Mesenchymal stem cell (in vitro differentiated cells and primary cell): ENCODE results near the gene RETN.

Experiments
- DNase-seq: peaks from one replicate; pipeline ENCODE4 v3.0.0-alpha.2; 2013
- H2AFZ ChIP-seq: one replicate; pipeline ENCODE4 v1.6.1; 2013; ENCODE audit warnings: low read depth, mild to moderate bottlenecking, control low read depth, inconsistent platforms, low read length, moderate library complexity
- H2AK5ac ChIP-seq: 2 replicates; pipeline ENCODE4 v1.6.1; 2013; ENCODE audit warnings: low read length, moderate library complexity, mild to moderate bottlenecking, inconsistent platforms; ENCODE audit not compliant: severe bottlenecking
- H2BK120ac ChIP-seq: one replicate; pipeline ENCODE4 v1.6.1; 2013; ENCODE audit warnings: low read depth, mild to moderate bottlenecking, inconsistent platforms, low read length, moderate library complexity
- H2BK12ac ChIP-seq, 2 experiments: one replicate each; pipeline ENCODE4 v1.6.1; 2013; ENCODE audit warnings: inconsistent platforms in 2 of 2, low read length in 2 of 2, mild to moderate bottlenecking in 2 of 2, moderate library complexity in 2 of 2, control low read depth in 1 of 2
- H2BK15ac ChIP-seq: one replicate; pipeline ENCODE4 v1.6.1; 2013; ENCODE audit warnings: mild to moderate bottlenecking, low read depth, inconsistent platforms; ENCODE audit not compliant: poor library complexity, severe bottlenecking
- H2BK5ac ChIP-seq: 2 replicates; pipeline ENCODE4 v1.6.1; 2013; ENCODE audit warnings: low read depth, mild to moderate bottlenecking, low read length, control low read depth, inconsistent platforms; ENCODE audit not compliant: poor library complexity, severe bottlenecking
- H3K14ac ChIP-seq, 2 experiments: one replicate each; pipeline ENCODE4 v1.6.1; 2013; ENCODE audit warnings: inconsistent platforms in 2 of 2, low read length in 2 of 2, control low read depth in 1 of 2, mild to moderate bottlenecking in 1 of 2, moderate library complexity in 1 of 2
- H3K18ac ChIP-seq, 2 experiments: one replicate each; pipeline ENCODE4 v1.6.1; 2013; ENCODE audit warnings: inconsistent platforms in 2 of 2, low read length in 2 of 2, control low read depth in 1 of 2, low read depth in 1 of 2, mild to moderate bottlenecking in 1 of 2
- H3K23ac ChIP-seq, 2 experiments: one replicate each; pipeline ENCODE4 v1.6.1; 2013; ENCODE audit warnings: inconsistent platforms in 2 of 2, low read length in 2 of 2, mild to moderate bottlenecking in 2 of 2, moderate library complexity in 2 of 2, control low read depth in 1 of 2
- H3K27ac ChIP-seq: 2 replicates; pipeline ENCODE4 v1.5.1; 2013; ENCODE audit warnings: mild to moderate bottlenecking, moderate library complexity, low read length, control low read depth, inconsistent platforms; ENCODE audit not compliant: poor library complexity, severe bottlenecking
- H3K27me3 ChIP-seq, 2 experiments: 2 replicates each; pipeline versions ENCODE4 v1.6.1 to v1.7.0; 2013; ENCODE audit warnings: low read length in 2 of 2, mild to moderate bottlenecking in 2 of 2, moderate library complexity in 2 of 2, control low read depth in 1 of 2, inconsistent platforms in 1 of 2; ENCODE audit not compliant: control insufficient read depth in 1 of 2, insufficient read depth in 1 of 2
- H3K36me3 ChIP-seq, 2 experiments: 2 replicates each; pipeline versions ENCODE4 v1.6.1 to v1.7.0; 2013; ENCODE audit warnings: low read length in 2 of 2, control low read depth in 1 of 2, inconsistent platforms in 1 of 2, low read depth in 1 of 2, mild to moderate bottlenecking in 1 of 2; ENCODE audit not compliant: insufficient read depth in 2 of 2, control insufficient read depth in 1 of 2
- H3K4ac ChIP-seq, 2 experiments: one replicate each; pipeline ENCODE4 v1.6.1; 2013; ENCODE audit warnings: inconsistent platforms in 2 of 2, low read length in 2 of 2, mild to moderate bottlenecking in 2 of 2, moderate library complexity in 2 of 2, control low read depth in 1 of 2, low read depth in 1 of 2
- H3K4me1 ChIP-seq: 2 replicates; pipeline ENCODE4 v1.6.1; 2013; ENCODE audit warnings: low read depth, low read length, control low read depth; ENCODE audit not compliant: control insufficient read depth, insufficient read depth
- H3K4me2 ChIP-seq: 2 replicates; pipeline ENCODE4 v1.6.1; 2013; ENCODE audit warnings: low read length, mild to moderate bottlenecking, inconsistent platforms; ENCODE audit not compliant: poor library complexity, severe bottlenecking
- H3K4me3 ChIP-seq, 2 experiments: 2 replicates each; pipeline versions ENCODE4 v1.5.1 to v1.7.0; 2013; ENCODE audit warnings: low read length in 2 of 2, mild to moderate bottlenecking in 2 of 2, control low read depth in 1 of 2, low read depth in 1 of 2; ENCODE audit not compliant: insufficient read depth in 1 of 2
- H3K79me1 ChIP-seq: replicated peaks from 2 replicates; pipeline ENCODE4 v1.6.1; 2013; ENCODE audit warnings: mild to moderate bottlenecking, control low read depth, low read length, inconsistent platforms; ENCODE audit not compliant: poor library complexity, severe bottlenecking
- H3K9ac ChIP-seq: 2 replicates; pipeline ENCODE4 v1.7.0; 2013; ENCODE audit warnings: mild to moderate bottlenecking, low read length, moderate library complexity
- H3K9me3 ChIP-seq: 2 replicates; pipeline ENCODE4 v1.7.0; 2013; ENCODE audit warnings: mild to moderate bottlenecking, low read length; ENCODE audit not compliant: control insufficient read depth
- H4K8ac ChIP-seq: one replicate; pipeline ENCODE4 v1.6.1; 2013; ENCODE audit warnings: inconsistent platforms, mild to moderate bottlenecking, low read length, moderate library complexity
- H4K91ac ChIP-seq: one replicate; pipeline ENCODE4 v1.6.1; 2013; ENCODE audit warnings: mild to moderate bottlenecking, low read length, inconsistent platforms
- WGBS: methylation state at CpG from one replicate; pipeline ENCODE4 v1.1.7; 2013; ENCODE audit warnings: mixed read lengths; 5-methylcytosine and 5-hydroxymethylcytosine counted together

The RETN gene

DNA sequence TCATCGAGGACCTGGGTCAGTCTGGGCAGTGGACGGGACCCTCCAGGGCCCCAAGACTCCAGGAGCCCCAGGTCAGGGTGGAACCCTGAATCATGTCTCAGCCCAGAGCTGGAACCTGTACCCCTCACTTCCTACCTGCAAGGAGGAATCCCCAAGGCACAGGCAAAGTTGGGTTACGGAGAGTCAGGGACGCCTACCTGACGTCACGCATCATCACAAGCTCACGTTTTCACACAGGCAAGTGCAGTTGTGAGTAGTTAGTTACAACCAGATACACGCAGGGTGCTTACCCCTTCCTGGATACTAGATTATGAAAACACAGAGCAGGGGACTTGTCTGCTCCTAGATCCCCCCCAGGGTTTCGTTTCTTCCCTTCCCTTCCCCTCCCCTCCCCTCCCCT lies 1.9 kb downstream of the RETN start:
- no peak for DNase-seq
- H3K27ac ChIP-seq = no peak overlapping the region
- no peak overlapping the region for H3K4ac ChIP-seq
- no peak overlapping the region for H2BK120ac ChIP-seq
- no peak overlapping the region for H4K91ac ChIP-seq
- peaks cover 2% of the 10 kb centered on the region for H3K4me1 ChIP-seq
- no peak overlapping the region for H4K8ac ChIP-seq
- no peak overlapping the region for H3K4me2 ChIP-seq
- no peaks in the 10 kb centered on the region for H3K79me1 ChIP-seq
- H3K4me3 ChIP-seq = no peak overlapping the region
- H2AK5ac ChIP-seq = no peak overlapping the region
- H2BK12ac ChIP-seq = no peak overlapping the region
- WGBS = 48% methylated on average over 8 of the region's 9 CpGs
- no peak overlapping the region for H3K18ac ChIP-seq
- H3K14ac ChIP-seq = no peak overlapping the region
- no peaks in the 10 kb centered on the region for H3K36me3 ChIP-seq
- no peak overlapping the region for H3K9ac ChIP-seq
- H3K23ac ChIP-seq = no peak overlapping the region
- H2BK15ac ChIP-seq = no peak overlapping the region
- no peak overlapping the region for H2BK5ac ChIP-seq
- peaks cover 44 to 45% of the 10 kb centered on the region in 2 experiments for H3K27me3 ChIP-seq
- no peak overlapping the region for H2AFZ ChIP-seq
- peaks cover 5% of the 10 kb centered on the region for H3K9me3 ChIP-seq

DNA sequence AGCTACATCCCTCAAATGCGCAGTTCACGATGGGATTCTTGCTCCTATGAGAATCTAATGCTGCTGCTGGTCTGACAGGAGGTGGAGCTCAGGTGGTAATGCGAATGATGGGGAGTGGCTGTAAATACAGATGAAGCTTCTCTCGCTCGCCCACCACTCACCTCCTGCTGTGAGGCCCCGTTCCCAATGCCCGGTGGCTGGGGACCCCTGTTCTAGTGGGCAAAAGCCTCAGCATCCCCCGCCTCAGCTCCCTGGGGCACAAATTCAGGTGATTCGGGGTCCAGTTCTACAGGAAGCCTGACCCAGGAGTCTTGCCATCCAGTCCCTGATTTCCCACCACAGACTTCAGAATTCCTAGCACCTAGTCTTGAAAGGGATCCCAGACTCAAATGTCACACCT lies 3.7 kb downstream of the RETN start:
- H3K4me3 ChIP-seq = no peak overlapping the region
- no peak overlapping the region for H3K18ac ChIP-seq
- H3K79me1 ChIP-seq = no peaks in the 10 kb centered on the region
- no peak overlapping the region for H2AK5ac ChIP-seq
- DNase-seq = no peak
- H3K4me2 ChIP-seq = no peak overlapping the region
- H3K4ac ChIP-seq = no peak overlapping the region
- H3K27me3 ChIP-seq = peaks cover 49 to 52% of the 10 kb centered on the region in 2 experiments
- no peak overlapping the region for H3K27ac ChIP-seq
- H2BK5ac ChIP-seq = no peak overlapping the region
- no peak overlapping the region for H4K8ac ChIP-seq
- H3K4me1 ChIP-seq = peaks cover 2% of the 10 kb centered on the region
- H2BK12ac ChIP-seq = no peak overlapping the region
- no peak overlapping the region for H2BK15ac ChIP-seq
- 57% methylated on average over 9 of the region's 9 CpGs for WGBS
- H3K36me3 ChIP-seq = no peaks in the 10 kb centered on the region
- no peak overlapping the region for H3K23ac ChIP-seq
- H3K9ac ChIP-seq = no peak overlapping the region
- H2BK120ac ChIP-seq = no peak overlapping the region
- H3K14ac ChIP-seq = no peak overlapping the region
- H2AFZ ChIP-seq = no peak overlapping the region
- peaks cover 5% of the 10 kb centered on the region for H3K9me3 ChIP-seq
- H4K91ac ChIP-seq = no peak overlapping the region

- Histone ChIP-seq H3K36me3 (no peaks in the 10 kb centered on the region), H2AK5ac (no peak overlapping the region)
- WGBS = 55% methylated on average over 16 of the region's 21 CpGs
Observed at GRCh38 chr19:7674010-7675005, 5.5 kb downstream of the RETN start.

GRCh38 chr19:7676376-7676775 lies 7.5 kb downstream of the RETN start:
- Histone ChIP-seq H2BK15ac (no peak overlapping the region), H3K27ac (no peak overlapping the region), H2BK12ac (no peak overlapping the region), H4K8ac (no peak overlapping the region), H2BK5ac (no peak overlapping the region), H3K4me3 (no peak overlapping the region), H3K4ac (no peak overlapping the region), H3K9me3 (peaks cover 5% of the 10 kb centered on the region), H3K9ac (no peak overlapping the region), H3K23ac (no peak overlapping the region), H3K27me3 (peaks cover 37 to 51% of the 10 kb centered on the region in 2 experiments), H4K91ac (no peak overlapping the region), H3K14ac (no peak overlapping the region), H3K4me2 (no peak overlapping the region), H3K18ac (no peak overlapping the region), H3K36me3 (no peaks in the 10 kb centered on the region), H3K4me1 (peaks cover 5% of the 10 kb centered on the region), H2BK120ac (no peak overlapping the region), H2AFZ (no peak overlapping the region), H3K79me1 (peaks cover 6% of the 10 kb centered on the region), H2AK5ac (no peak overlapping the region)
- DNase-seq = no peak
- 65% methylated on average over 5 of the region's 7 CpGs for WGBS

More at GRCh38 chr19:7674010-7675005, 5.5 kb downstream of the RETN start:
- peaks cover 2% of the 10 kb centered on the region for H3K4me1 ChIP-seq
- H2BK12ac ChIP-seq = no peak overlapping the region
- H3K23ac ChIP-seq = no peak overlapping the region
- H2BK120ac ChIP-seq = no peak overlapping the region
- peaks cover 53 to 58% of the 10 kb centered on the region in 2 experiments for H3K27me3 ChIP-seq
- H4K91ac ChIP-seq = no peak overlapping the region
- H2BK5ac ChIP-seq = no peak overlapping the region
- no peak overlapping the region for H3K4ac ChIP-seq
- H2BK15ac ChIP-seq = no peak overlapping the region
- H3K4me2 ChIP-seq = no peak overlapping the region
- H3K27ac ChIP-seq = no peak overlapping the region
- H3K4me3 ChIP-seq = no peak overlapping the region
- peak; percentile 59 for DNase-seq
- H3K18ac ChIP-seq = no peak overlapping the region
- H3K14ac ChIP-seq = no peak overlapping the region
- H2AFZ ChIP-seq = no peak overlapping the region
- H3K79me1 ChIP-seq = no peaks in the 10 kb centered on the region
- no peak overlapping the region for H3K9ac ChIP-seq
- no peak overlapping the region for H4K8ac ChIP-seq
- peaks cover 5% of the 10 kb centered on the region for H3K9me3 ChIP-seq
